ENCODE measurements around the gene HDAC11.
A peak's percentile ranks its signal among the peaks of the same experiment; 100 is the strongest.
"Not testable (repeated sequence)": the region's sequence is repeated elsewhere in the genome, so short reads cannot be mapped to it uniquely, and the experiment has no call there.

Gene HDAC11, protein sequence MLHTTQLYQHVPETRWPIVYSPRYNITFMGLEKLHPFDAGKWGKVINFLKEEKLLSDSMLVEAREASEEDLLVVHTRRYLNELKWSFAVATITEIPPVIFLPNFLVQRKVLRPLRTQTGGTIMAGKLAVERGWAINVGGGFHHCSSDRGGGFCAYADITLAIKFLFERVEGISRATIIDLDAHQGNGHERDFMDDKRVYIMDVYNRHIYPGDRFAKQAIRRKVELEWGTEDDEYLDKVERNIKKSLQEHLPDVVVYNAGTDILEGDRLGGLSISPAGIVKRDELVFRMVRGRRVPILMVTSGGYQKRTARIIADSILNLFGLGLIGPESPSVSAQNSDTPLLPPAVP

DNA sequence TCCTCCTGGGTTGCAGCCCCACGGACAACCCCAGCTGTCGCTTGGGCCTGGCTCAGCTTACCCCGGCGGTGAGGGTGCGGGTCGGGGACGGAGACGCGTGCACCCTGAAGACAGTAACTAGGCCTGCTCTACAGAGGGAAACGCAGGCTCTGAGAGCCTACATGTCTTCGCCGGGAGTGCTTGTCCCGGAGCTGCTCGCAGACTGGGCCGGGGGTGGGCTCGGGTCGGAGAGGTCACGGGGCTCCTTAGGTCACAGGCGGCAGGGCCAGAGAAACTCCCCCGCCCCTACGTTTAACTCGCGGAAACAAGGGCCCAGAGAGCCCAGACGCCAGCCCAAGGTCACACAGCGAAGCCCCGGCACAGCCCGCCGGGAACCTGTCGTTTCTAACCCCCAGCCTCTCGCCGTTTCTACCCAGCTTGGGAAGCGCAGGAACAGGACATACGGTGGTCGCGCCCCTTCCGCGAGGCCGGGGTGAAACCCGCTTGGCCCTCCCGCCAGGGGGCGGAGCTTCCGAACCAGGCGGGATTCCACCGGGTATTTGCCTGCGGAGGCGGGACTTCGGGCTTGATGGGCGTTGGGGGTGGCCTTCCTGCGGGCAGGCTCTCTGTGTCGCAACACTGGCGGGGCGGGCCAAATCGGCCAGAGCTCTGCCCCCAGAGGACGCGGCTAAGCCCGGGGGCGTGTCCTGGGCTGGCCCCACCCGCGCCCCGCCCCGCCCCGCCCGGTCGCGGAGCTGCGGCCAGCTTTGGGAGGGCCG, at the start of gene HDAC11:
TSS of gene HDAC11 (plus strand) at position 725 of the 758 bp plus-strand sequence. CDS start 42 bp downstream, outside the sequence.
- TF ChIP-seq, protein P1, sequence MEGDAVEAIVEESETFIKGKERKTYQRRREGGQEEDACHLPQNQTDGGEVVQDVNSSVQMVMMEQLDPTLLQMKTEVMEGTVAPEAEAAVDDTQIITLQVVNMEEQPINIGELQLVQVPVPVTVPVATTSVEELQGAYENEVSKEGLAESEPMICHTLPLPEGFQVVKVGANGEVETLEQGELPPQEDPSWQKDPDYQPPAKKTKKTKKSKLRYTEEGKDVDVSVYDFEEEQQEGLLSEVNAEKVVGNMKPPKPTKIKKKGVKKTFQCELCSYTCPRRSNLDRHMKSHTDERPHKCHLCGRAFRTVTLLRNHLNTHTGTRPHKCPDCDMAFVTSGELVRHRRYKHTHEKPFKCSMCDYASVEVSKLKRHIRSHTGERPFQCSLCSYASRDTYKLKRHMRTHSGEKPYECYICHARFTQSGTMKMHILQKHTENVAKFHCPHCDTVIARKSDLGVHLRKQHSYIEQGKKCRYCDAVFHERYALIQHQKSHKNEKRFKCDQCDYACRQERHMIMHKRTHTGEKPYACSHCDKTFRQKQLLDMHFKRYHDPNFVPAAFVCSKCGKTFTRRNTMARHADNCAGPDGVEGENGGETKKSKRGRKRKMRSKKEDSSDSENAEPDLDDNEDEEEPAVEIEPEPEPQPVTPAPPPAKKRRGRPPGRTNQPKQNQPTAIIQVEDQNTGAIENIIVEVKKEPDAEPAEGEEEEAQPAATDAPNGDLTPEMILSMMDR (conservative IDR thresholded peaks at IDR 0.05) = 0 out of 2 replicates have a peak, but pooled peaks have one; percentile 14
- H3K27ac ChIP-seq = peak within 1 kb of the TSS; percentile 75

DNA sequence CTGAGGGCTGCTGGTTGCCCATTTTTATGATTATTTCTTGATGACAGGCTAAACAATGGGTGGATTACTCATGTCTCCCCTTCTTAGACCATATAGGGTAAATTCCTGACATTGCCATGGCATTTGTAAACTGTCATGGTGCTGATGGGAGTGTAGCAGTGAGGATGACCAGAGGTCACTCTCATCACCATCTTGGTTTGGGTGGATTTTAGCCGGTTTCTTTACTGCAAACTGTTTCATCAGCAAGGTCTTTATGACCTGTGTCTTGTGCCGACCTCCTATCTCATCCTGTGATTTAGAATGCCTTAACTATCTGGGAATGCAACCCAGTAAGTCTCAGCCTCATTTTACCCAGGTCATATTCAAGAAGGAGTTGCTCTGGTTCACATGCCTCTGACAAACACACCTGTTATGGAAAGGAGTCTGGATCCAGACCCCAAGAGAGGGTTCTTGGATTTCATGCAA, 49.7 kb upstream of the HDAC11 start:
- not testable (repeated sequence) for H3K27ac ChIP-seq

DNA sequence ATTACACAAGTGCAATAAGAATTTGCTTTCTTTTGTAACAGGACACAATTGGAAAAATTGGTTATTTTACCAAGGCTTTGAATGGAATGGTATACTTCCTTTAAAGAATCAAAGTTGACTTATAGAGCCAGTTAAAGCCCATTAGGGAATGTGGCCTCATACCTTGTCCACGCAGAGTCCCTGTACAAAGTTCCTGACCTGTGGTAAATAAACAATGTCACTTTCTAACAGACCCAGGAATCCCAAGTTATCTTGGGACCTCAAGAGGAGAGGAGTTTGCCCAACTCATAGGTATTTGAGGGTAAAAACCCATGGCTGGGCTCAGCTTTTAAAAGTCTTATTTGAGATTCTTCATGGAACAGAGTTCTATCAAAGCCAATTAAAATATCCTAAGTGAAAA, 48.0 kb upstream of the HDAC11 start:
- H3K27ac ChIP-seq = no peak overlapping the region
- TF ChIP-seq, protein P1 (conservative IDR thresholded peaks at IDR 0.05) = no peak

DNA sequence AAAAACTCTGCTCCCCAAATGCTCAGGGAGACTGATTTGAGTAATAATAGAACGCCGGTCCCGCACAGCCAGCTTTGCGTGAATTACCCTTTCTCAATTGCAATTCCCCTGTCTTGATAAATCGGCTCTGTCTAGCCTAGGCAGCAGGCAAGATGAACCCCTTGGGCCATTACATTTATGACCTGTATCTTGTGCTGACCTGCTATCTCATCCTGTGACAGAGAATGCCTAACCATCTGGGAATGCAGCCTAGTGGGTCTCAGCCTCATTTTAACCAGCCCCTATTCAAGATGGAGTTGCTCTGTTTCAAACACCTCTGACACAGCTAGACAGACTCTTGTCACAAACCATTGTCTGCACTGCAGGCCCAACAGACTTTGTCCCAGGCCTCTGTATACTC, 46.2 kb upstream of the HDAC11 start:
- TF ChIP-seq, protein P1 (conservative IDR thresholded peaks at IDR 0.05) = no peak

DNA sequence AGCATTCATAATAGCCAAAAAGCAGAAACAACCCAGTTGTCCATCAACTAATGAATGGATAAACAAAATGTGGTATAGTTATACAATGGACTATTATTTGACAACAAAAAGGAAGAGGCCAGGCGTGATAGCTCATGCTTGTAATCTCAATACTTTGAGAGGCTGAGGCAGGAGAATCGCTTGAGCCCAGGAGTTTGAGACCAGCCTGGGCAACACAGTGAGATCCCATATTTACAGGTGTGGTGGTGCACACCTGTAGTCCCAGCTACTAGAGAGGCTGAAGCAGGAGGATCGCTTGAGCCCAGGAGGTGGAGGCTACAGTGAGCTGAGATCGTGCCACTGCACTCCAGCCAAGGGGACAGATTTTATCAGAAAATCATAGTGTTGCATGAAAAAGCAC, 43.9 kb upstream of the HDAC11 start:
- H3K27ac ChIP-seq = not testable (repeated sequence)

More for the DNA sequence above, 46.2 kb upstream of the HDAC11 start:
- H3K27ac ChIP-seq = no peak overlapping the region

DNA sequence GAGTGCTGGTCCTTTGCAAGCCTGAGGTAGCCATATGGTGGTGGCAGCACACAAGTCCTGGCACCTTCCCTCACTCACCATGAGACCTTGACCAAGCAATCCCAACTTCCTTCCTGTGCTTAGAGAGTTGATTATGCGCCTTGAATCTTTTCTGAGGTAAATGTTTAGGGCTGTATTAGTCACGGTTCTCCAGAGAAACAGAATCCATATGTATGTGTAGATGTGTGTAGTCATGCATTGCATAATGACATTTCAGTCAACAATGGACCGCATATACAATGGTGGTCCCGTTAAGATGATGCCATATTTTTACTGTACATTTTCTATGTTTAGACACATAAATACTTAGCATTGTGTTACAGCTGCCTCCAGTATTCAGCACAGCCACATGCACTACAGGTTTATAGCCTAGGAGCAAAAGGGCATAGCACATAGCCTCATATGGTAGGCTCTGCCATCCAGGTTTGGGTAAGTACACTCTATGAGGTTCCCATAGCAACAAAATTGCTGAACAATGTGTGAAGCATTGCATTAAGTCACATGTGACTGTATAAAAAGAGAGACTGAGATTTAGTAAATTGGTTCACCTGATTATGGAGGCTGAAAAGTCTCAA, 39.8 kb upstream of the HDAC11 start:
- TF ChIP-seq, protein P1 (conservative IDR thresholded peaks at IDR 0.05) = no peak
- no peak overlapping the region for H3K27ac ChIP-seq

DNA sequence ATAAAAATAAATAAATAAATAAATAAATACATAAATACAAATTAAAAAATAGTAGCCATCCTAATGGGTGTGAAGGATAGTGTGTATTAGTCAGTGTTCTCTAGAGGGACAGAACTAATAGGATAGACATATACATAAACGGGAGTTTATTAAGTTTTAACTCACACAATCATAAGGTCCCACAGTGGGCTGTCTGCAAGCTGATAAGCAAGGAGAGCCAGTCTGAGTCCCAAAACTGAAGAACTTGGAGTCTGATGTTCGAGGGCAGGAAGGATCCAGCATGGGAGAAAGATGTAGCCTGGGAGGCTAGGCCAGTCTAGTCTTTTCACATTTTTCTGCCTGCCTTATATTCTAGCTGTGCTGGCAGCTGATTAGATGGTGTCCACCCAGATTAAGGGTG, 37.2 kb upstream of the HDAC11 start:
- not testable (repeated sequence) for H3K27ac ChIP-seq

DNA sequence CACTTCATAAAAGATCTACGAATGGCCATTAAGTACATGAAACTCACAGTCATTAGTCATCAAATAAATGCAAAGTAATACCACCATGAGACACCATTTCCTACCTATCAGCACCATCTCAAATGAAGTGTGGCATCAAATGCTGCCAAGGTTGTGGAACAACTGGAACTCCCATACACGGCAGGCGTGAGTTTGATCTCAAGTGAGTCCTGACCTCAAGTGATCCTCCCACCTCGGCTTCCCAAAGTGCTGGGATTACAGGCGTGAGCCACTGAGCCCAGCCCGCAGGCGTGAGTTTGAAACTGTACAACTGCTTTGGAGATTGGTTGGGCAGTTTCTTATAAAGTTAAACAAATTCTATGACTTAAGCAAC, 28.8 kb upstream of the HDAC11 start:
- TF ChIP-seq, protein P1 (conservative IDR thresholded peaks at IDR 0.05) = no peak
- peak overlapping the region; percentile 82 for H3K27ac ChIP-seq

Measured in VCaP (cell line).